ENCODE data around the gene ASB5. TPM values are rescaled to one million over a fixed set of nuclear protein-coding genes. Genes with fewer than 3 reads are reported as not detected.
A peak's percentile ranks its signal among the peaks of the same experiment; 100 is the strongest.

ASB5 gene
- polyA plus RNA-seq, 1 donor from 2014 or later = not detected

DNA sequence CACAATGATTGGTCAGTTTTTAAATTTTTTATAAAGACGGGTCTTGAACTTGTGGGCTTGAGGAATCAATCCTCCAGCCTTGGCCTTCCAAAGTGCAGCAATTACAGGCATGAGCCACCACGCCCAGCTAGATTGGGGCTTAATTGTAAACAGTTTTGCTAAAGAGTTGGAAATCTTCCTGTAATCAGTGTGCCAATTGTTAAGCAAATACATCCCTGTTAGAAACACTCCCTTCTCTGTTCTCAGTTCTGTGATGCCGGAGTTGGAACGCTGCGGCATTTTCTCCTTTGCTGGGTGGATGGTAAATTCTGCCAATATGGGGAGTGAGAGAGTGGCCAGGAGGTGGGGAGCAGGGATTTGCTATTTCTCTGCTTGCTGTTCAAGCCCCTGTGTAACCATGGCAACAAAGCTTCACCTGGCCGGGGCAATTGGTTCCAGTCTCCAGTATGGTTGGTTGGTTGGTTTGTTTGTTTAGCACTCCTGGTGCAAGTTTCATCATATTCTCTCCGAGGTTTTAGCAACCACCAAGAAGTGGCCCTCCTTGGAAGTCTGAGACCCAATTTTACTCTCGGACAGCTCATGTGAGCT lies 70.6 kb downstream of the ASB5 start:
- no peak overlapping the region for H3K4me2 ChIP-seq (ENCODE audit: low read length)
- TF ChIP-seq TAF1 (IDR thresholded peaks at IDR 0.05; ENCODE audit: low read depth) (no peak), MXI1 (conservative IDR thresholded peaks at IDR 0.05; ENCODE audit: poor library complexity, severe bottlenecking) (no peak), CTCF (IDR thresholded peaks at IDR 0.05; ENCODE audit: poor library complexity, severe bottlenecking) (no peak), SMC3 (conservative IDR thresholded peaks at IDR 0.05; ENCODE audit: poor library complexity) (no peak), RAD21 (conservative IDR thresholded peaks at IDR 0.05) (no peak), REST (IDR thresholded peaks at IDR 0.05; ENCODE audit: borderline replicate concordance) (no peak), EP300 (conservative IDR thresholded peaks at IDR 0.05; ENCODE audit: poor library complexity, severe bottlenecking) (no peak), EZH2 (IDR thresholded peaks at IDR 0.05; ENCODE audit: borderline replicate concordance, insufficient read depth, low read length, poor library complexity, severe bottlenecking) (no peak), POLR2AphosphoS5 (IDR thresholded peaks at IDR 0.05) (no peak)
- H3K9ac ChIP-seq (ENCODE audit: low read length) = no peak overlapping the region
- H3K79me2 ChIP-seq (replicated peaks; ENCODE audit: insufficient read depth, low read length) = no peaks in the 10 kb centered on the region
- H2AFZ ChIP-seq (ENCODE audit: low read depth, low read length) = no peak overlapping the region
- H3K4me3 ChIP-seq (ENCODE audit: low read length) = no peak overlapping the region
- H3K27me3 ChIP-seq (ENCODE audit: insufficient read depth, low read depth, low read length) = no peaks in the 10 kb centered on the region
- no peaks in the 10 kb centered on the region for H4K20me1 ChIP-seq (ENCODE audit: insufficient read depth)
- no peaks in the 10 kb centered on the region for H3K9me2 ChIP-seq (ENCODE audit: insufficient read depth, low read length)
- H3K36me3 ChIP-seq (ENCODE audit: insufficient read depth, low read length) = no peaks in the 10 kb centered on the region
- H3K27ac ChIP-seq (ENCODE audit: low read length) = no peak overlapping the region
- no peaks in the 10 kb centered on the region for H3K9me3 ChIP-seq (ENCODE audit: low read length)
- no peaks in the 10 kb centered on the region for H3F3A ChIP-seq (ENCODE audit: insufficient read depth, low read length, poor library complexity, severe bottlenecking)

DNA sequence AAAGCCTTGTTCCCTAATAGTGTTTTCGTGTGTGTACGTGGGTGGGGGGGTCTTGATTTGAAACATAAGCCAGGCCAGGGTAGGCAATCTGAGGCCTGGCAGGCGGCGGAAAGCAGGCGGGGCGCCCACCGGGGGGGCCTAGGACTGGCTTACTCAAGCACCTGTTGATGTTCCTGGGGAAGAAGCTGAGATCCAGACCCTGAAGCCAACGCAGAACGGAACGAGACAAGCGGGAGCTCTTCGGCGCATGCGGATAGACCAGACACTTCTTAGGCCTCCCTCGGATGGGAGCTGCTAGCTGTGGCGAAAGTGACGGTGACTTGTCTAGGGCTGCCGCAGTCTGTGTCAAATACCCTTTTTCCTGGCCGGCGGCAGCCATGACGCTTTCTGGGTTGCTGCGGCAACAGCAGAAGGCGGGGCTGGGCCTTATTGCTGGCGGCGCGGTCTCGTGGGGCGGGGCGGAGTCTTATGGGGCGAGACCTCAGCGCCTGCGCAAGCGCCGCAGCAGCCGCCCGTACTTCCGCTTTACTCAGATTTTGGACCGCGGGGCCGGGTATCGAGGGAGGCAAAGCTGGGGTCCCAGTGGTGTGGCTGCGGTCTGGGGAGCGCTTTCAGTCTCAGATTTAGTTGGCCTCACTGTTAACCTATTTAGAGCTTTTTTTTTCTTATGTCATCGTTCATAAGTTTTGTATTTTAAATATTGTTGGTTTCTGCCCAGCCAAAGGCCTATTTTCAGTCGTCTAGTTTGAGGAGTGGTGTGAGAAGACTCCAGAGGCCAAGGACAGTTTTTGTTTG lies 73.6 kb downstream of the ASB5 start, which contains the start of gene SPATA4:
Gene SPATA4, minus strand, starts transcription at position 402 of the 795 bp plus-strand sequence. Its CDS starts 23 bp downstream, at position 379.
- Histone ChIP-seq H4K20me1 (ENCODE audit: insufficient read depth) (no peaks in the 10 kb centered on the region), H3K9me3 (ENCODE audit: low read length) (no peaks in the 10 kb centered on the region), H3K9me2 (ENCODE audit: insufficient read depth, low read length) (no peaks in the 10 kb centered on the region), H3K4me2 (ENCODE audit: low read length) (peak within 1 kb of the TSS; percentile 96), H2AFZ (ENCODE audit: low read depth, low read length) (peak within 1 kb of the TSS; percentile 87), H3F3A (ENCODE audit: insufficient read depth, low read length, poor library complexity, severe bottlenecking) (no peaks in the 10 kb centered on the region), H3K27me3 (ENCODE audit: insufficient read depth, low read depth, low read length) (no peaks in the 10 kb centered on the region), H3K4me3 (ENCODE audit: low read length) (peak within 1 kb of the TSS; percentile 69), H3K27ac (ENCODE audit: low read length) (no peak within 1 kb of the TSS), H3K79me2 (replicated peaks; ENCODE audit: insufficient read depth, low read length) (no peaks in the 10 kb centered on the region), H3K36me3 (ENCODE audit: insufficient read depth, low read length) (no peaks in the 10 kb centered on the region), H3K9ac (ENCODE audit: low read length) (peak within 1 kb of the TSS; percentile 50)
- TF ChIP-seq CTCF (IDR thresholded peaks at IDR 0.05; ENCODE audit: poor library complexity, severe bottlenecking) (no peak), SMC3 (conservative IDR thresholded peaks at IDR 0.05; ENCODE audit: poor library complexity) (peak; percentile 66), EZH2 (IDR thresholded peaks at IDR 0.05; ENCODE audit: borderline replicate concordance, insufficient read depth, low read length, poor library complexity, severe bottlenecking) (no peak), POLR2AphosphoS5 (IDR thresholded peaks at IDR 0.05) (peak; percentile 58), EP300 (conservative IDR thresholded peaks at IDR 0.05; ENCODE audit: poor library complexity, severe bottlenecking) (peak; percentile 33), RAD21 (conservative IDR thresholded peaks at IDR 0.05) (peak; percentile 58), TAF1 (IDR thresholded peaks at IDR 0.05; ENCODE audit: low read depth) (peak; percentile 46), MXI1 (conservative IDR thresholded peaks at IDR 0.05; ENCODE audit: poor library complexity, severe bottlenecking) (peak; percentile 91), REST (IDR thresholded peaks at IDR 0.05; ENCODE audit: borderline replicate concordance) (peak; percentile 31)
